A549 (cell line): Measurements from ENCODE around the gene TECR.

ENCODE experiments used
- CTCF ChIP-seq: fragments of >200 bp; sonication (Bioruptor Twin); formaldehyde crosslinking; IDR thresholded peaks from 3 replicates; pipeline ENCODE4 v1.5.1; 2016
- POLR2A ChIP-seq: IDR thresholded peaks from 2 replicates; pipeline ENCODE4 v1.6.1; 2012; ENCODE audit warnings: mild to moderate bottlenecking, low read length
- RCOR1 ChIP-seq: fragments of 150-350 bp; IDR thresholded peaks from 2 replicates; pipeline ENCODE4 v1.6.1; 2014; ENCODE audit warnings: antibody characterized with exemption, low read length, low read depth
- ZFP36 ChIP-seq: fragments of 450-650 bp; IDR thresholded peaks from 2 replicates; pipeline ENCODE4 v1.6.1; 2014; ENCODE audit warnings: borderline replicate concordance; ENCODE audit not compliant: partially characterized antibody

DNA sequence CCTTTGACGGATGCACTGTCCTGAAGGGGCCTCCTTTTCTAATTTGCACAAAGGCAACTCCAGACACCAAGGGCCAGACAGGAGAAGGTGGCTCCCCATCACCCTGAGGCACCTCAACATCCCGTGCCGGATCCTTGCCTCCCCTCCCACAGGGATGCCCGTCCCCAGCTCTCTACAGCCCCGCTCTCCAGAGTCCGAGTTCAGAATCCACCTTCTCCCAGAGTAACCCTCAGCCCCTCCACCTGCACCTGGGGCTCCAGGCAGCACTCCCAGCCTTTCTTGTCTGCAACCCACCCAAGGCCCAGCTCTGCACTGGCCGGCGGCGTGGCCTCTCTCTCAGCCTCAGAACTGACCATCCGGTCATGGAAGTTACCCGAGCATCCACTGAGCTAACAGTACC lies 37.7 kb downstream of the TECR start:
- TF ChIP-seq POLR2A (no peak), ZFP36 (no peak), CTCF (no peak), RCOR1 (no peak)
